Stimulated activated CD4-positive, alpha-beta T cell treated with anti-CD3 and anti-CD28 coated beads, Interleukin-15, amount 100 ng/mL, for 1 hour (primary cell): Measurements from ENCODE around the gene IFT43.

Source experiments
- DNase-seq, 2 donors: peaks; one replicate each; pipeline ENCODE4 v3.0.0-alpha.2; 2020; ENCODE audit warnings: low read depth in 1 of 2, low spot score in 1 of 2

Gene IFT43

GRCh38 chr14:75979648-75980565 is 5.7 kb upstream of the IFT43 start:
- DNase-seq = no peak

GRCh38 chr14:75980856-75981255 is 4.7 kb upstream of the IFT43 start:
- DNase-seq = no peak

- peak; percentile 31 to 35 for DNase-seq
These were observed 3.9 kb upstream of the IFT43 start, which contains the start of gene TGFB3 for GRCh38 chr14:75981426-75982265. TGFB3 (minus strand) TSS chr14:75981995; CDS start chr14:75980893, 1,102 bp downstream.

- peak; percentile 59 to 69 for DNase-seq
These were observed 3.1 kb upstream of the IFT43 start for GRCh38 chr14:75982266-75983018.

- no peak for DNase-seq
These were observed 2.6 kb upstream of the IFT43 start for GRCh38 chr14:75983019-75983358.

- DNase-seq = no peak
These were observed 889 bp upstream of the IFT43 start for GRCh38 chr14:75984674-75985073.

GRCh38 chr14:75986439-75986765 is 839 bp downstream of the IFT43 start:
- no peak for DNase-seq

- DNase-seq = no peak
These were observed 1.8 kb downstream of the IFT43 start for GRCh38 chr14:75987201-75987970.

- no peak for DNase-seq
These were observed 3.6 kb downstream of the IFT43 start for GRCh38 chr14:75989134-75989533.

GRCh38 chr14:75990297-75990696 is 4.7 kb downstream of the IFT43 start:
- no peak for DNase-seq

GRCh38 chr14:75991753-75992152 is 6.2 kb downstream of the IFT43 start:
- DNase-seq = no peak

GRCh38 chr14:75993567-75994041 is 8.0 kb downstream of the IFT43 start:
- no peak for DNase-seq

GRCh38 chr14:75995372-75996041 is 9.9 kb downstream of the IFT43 start:
- no peak for DNase-seq

GRCh38 chr14:75996488-75996887 is 10.9 kb downstream of the IFT43 start:
- no peak for DNase-seq

GRCh38 chr14:75999511-76000190 is 14.1 kb downstream of the IFT43 start:
- DNase-seq = no peak

- no peak for DNase-seq
These were observed 16.8 kb downstream of the IFT43 start for GRCh38 chr14:76002383-76002782.

- no peak for DNase-seq
These were observed 20.7 kb downstream of the IFT43 start for GRCh38 chr14:76006253-76006652.

GRCh38 chr14:76007379-76007778 is 21.8 kb downstream of the IFT43 start:
- DNase-seq = no peak

GRCh38 chr14:76007852-76008251 is 22.3 kb downstream of the IFT43 start:
- DNase-seq = no peak
